ENCODE results near the gene B4GALNT2. TPM values are rescaled to one million over a fixed set of nuclear protein-coding genes. Genes with fewer than 3 reads are reported as not detected.
A peak's percentile ranks its signal among the peaks of the same experiment; 100 is the strongest.

B4GALNT2 gene
- total and polyA plus RNA-seq, 2 of the 13 experiments (the other 11 are each of a cell fraction or from before 2014, with no cell fraction given), result not detected

- no peak overlapping the region for H3K9ac ChIP-seq (ENCODE audit: insufficient read depth, low read depth, low read length)
- peaks cover 18% of the 10 kb centered on the region for H3K4me1 ChIP-seq (ENCODE audit: insufficient read depth, low read length)
- H3K36me3 ChIP-seq (replicated peaks in 1 of 2; ENCODE audit: control insufficient read depth in 1 of 2, insufficient read depth in 2 of 2, low read length in 2 of 2), result no peaks in the 10 kb centered on the region
- whole genome bisulfite sequencing (ENCODE audit: low lambda C conversion rate), result 54% methylated on average over 4 of the region's 4 CpGs
- H3K27me3 ChIP-seq (ENCODE audit: control insufficient read depth in 1 of 2, insufficient read depth in 2 of 2, low read length in 2 of 2), result peaks cover 0 to 2% of the 10 kb centered on the region in 2 experiments; a peak in 1 of 5 replicates
- no peaks in the 10 kb centered on the region for H3K79me2 ChIP-seq (ENCODE audit: insufficient read depth, low read length)
- intact Hi-C loops (cut with micrococcal nuclease; ENCODE audit: unreplicated experiment) (loop anchor here (5.0 kb wide), 1 partner anchor 84 kb away; no protein-coding TSS in a partner anchor), in situ Hi-C loops (cut with HindIII; ENCODE audit: extremely low pct_ligation_motif_present, low pct_unique_long_range_greater_than_20kb) (no loop called here)
- ChIA-PET CTCF (ENCODE audit: low intra/inter-chr PET ratio, low total read pairs) (no interaction called here), POLR2A (interaction anchor here (3.1 kb wide), 1 partner anchor 122 kb away, joined by 16 read pairs; no protein-coding TSS in a partner anchor)
- H3K4me2 ChIP-seq (ENCODE audit: low read depth, low read length), result peak overlapping the region; percentile 19; the same call in 1 of the 2 replicates
- 0 out of 2 replicates have a peak, but pooled peaks have one; percentile 15 for TF ChIP-seq EED (CRISPR knock-in tag; IDR thresholded peaks at IDR 0.05)
- no peak for TF ChIP-seq AKNA (CRISPR knock-in tag; IDR thresholded peaks at IDR 0.05; ENCODE audit: borderline replicate concordance)
- BruUV-seq (replicated peaks), result no TSS peak
- H3K4me3 ChIP-seq (replicated peaks in 1 of 3; ENCODE audit: insufficient read depth in 1 of 3, low read depth in 2 of 3, low read length in 3 of 3), result no peak overlapping the region
- no peaks in the 10 kb centered on the region for H4K20me1 ChIP-seq (ENCODE audit: insufficient read depth, low read length)
- DNase-seq (ENCODE audit: low spot score) (no peak), ATAC-seq (no peak), FAIRE-seq (no peak)
- no peak overlapping the region for H2AFZ ChIP-seq (ENCODE audit: low read length)
- 0 out of 2 replicates have a peak, but pooled peaks cover under 1% of the 10 kb centered on the region for H3K9me3 ChIP-seq (ENCODE audit: low read length)
- no peak overlapping the region for H3K27ac ChIP-seq (ENCODE audit: extremely low read length, insufficient read depth, low read length)
These were observed 58.4 kb downstream of the B4GALNT2 start for GRCh38 chr17:49190932-49191331.
